Measurements from ENCODE around the gene TTC16.

TTC16 gene

DNA sequence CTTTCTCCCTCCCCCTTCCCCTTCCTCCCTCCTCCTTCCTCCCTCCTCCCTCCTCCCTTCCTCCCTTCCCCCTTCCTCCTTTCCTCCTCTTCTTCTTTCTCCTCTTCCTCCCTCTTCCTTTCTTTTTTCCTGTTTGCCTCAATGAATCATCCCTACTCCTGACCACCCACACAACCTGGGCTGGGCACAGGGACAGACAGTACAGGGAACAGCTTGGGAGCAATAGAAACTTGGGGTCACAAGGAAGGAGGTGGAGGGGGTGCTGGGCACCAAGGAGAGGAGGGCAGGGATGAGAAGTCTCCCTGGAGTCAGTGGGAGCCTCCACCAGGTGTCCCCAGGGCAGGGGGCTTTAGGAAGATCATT, 5.0 kb downstream of the TTC16 start:
- Histone ChIP-seq H3K27me3 (ENCODE audit: control insufficient read depth, insufficient read depth, low read length, poor library complexity, severe bottlenecking) (no peaks in the 10 kb centered on the region), H3K4me1 (ENCODE audit: control insufficient read depth, insufficient read depth, low read length) (peaks cover 7% of the 10 kb centered on the region), H3K27ac (ENCODE audit: insufficient read depth, low read depth, low read length, poor library complexity, severe bottlenecking) (no peak overlapping the region), H3K36me3 (ENCODE audit: control insufficient read depth, insufficient read depth, low read length) (no peaks in the 10 kb centered on the region), H3K9me3 (ENCODE audit: control insufficient read depth, low read length) (no peaks in the 10 kb centered on the region), H3K4me3 (ENCODE audit: insufficient read depth, low read depth, low read length) (no peak overlapping the region)

DNA sequence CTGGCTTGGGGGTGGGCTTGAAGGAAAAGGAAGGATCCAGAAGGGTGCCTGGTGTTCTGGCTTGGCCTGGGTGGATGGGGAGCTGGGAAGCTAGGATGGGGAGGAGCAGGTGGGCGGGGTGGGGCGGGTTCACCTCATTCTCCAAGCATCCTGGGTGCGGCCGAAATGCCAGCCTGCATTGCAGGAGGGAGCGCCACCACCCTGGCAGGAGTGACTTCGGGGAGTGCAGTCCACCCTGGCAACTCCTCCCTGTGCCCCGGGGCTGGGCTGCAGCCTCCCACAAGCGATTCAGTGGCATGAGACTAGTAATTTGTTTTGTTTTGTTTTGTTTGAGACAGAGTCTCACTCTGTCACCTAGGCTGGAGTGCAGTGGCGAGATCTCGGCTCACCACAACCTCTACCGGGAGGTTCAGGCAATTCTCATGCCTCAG, 5.5 kb downstream of the TTC16 start:
- Histone ChIP-seq H3K4me3 (ENCODE audit: insufficient read depth, low read depth, low read length) (no peak overlapping the region), H3K9me3 (ENCODE audit: control insufficient read depth, low read length) (no peaks in the 10 kb centered on the region), H3K36me3 (ENCODE audit: control insufficient read depth, insufficient read depth, low read length) (no peaks in the 10 kb centered on the region), H3K27me3 (ENCODE audit: control insufficient read depth, insufficient read depth, low read length, poor library complexity, severe bottlenecking) (no peaks in the 10 kb centered on the region), H3K4me1 (ENCODE audit: control insufficient read depth, insufficient read depth, low read length) (peaks cover 7% of the 10 kb centered on the region), H3K27ac (ENCODE audit: insufficient read depth, low read depth, low read length, poor library complexity, severe bottlenecking) (no peak overlapping the region)
- WGBS, 2 experiments = 74% methylated on average over 11 of the region's 11 CpGs

DNA sequence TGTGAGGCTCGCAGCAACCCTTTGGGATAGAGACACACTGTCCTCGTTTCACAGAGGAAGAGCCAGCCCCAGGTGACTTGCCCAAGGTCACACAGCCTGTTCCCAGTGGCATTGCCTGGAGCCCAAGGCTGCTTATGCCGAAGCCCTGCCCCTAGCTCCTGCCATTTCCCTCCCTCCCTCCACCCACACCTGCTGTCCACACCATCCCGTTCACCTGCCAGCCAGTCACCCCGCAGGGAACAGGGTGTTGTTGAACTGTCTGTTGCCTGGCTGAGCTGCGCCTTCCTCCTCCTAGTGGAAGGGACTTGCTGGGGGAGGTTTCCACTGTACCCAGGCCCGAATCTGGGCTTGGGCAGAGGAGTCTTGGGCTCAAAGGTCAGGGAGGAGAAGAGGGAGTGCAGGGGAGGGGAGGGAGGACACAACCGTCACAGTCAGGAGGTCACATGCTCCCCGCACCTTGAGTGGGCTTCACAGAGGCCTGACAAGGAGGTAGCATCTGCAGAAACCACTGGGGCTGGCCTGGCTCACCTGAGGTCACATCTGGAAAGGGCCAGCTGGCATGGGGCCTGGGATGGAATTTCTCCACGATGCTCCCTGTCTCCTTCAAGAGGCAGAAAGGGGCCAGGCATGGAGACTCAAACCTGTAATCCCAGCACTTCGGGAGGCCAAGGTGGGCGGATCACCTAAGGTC, 6.3 kb downstream of the TTC16 start:
- peaks cover 7% of the 10 kb centered on the region for H3K4me1 ChIP-seq (ENCODE audit: control insufficient read depth, insufficient read depth, low read length)
- H3K36me3 ChIP-seq (ENCODE audit: control insufficient read depth, insufficient read depth, low read length) = no peaks in the 10 kb centered on the region
- H3K9me3 ChIP-seq (ENCODE audit: control insufficient read depth, low read length) = no peaks in the 10 kb centered on the region
- no peak overlapping the region for H3K4me3 ChIP-seq (ENCODE audit: insufficient read depth, low read depth, low read length)
- H3K27ac ChIP-seq (ENCODE audit: insufficient read depth, low read depth, low read length, poor library complexity, severe bottlenecking) = no peak overlapping the region
- H3K27me3 ChIP-seq (ENCODE audit: control insufficient read depth, insufficient read depth, low read length, poor library complexity, severe bottlenecking) = no peaks in the 10 kb centered on the region
- 84 to 85% methylated on average over 12 of the region's 12 CpGs for WGBS, 2 experiments

DNA sequence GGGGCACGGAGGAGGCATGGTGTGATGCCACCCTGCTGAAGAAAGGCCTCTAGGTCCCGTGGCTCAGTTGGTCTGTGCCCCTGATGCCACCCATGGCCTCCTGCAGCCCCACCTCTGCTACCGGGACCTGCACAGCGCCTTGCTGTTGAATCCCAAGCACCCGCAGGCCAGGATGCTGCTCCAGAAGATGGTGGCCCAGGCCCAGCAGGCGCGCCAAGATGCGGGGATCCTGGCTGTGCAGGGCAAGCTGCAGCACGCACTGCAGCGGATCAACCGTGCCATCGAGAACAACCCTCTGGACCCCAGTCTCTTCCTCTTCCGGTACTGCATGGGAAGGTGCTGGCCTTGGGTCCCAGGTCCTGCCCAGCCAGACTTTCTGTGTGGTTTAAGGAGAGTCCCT, 7.1 kb downstream of the TTC16 start:
- Histone ChIP-seq H3K4me1 (ENCODE audit: control insufficient read depth, insufficient read depth, low read length) (peaks cover 7% of the 10 kb centered on the region), H3K27me3 (ENCODE audit: control insufficient read depth, insufficient read depth, low read length, poor library complexity, severe bottlenecking) (no peaks in the 10 kb centered on the region), H3K36me3 (ENCODE audit: control insufficient read depth, insufficient read depth, low read length) (no peaks in the 10 kb centered on the region), H3K27ac (ENCODE audit: insufficient read depth, low read depth, low read length, poor library complexity, severe bottlenecking) (no peak overlapping the region), H3K9me3 (ENCODE audit: control insufficient read depth, low read length) (no peaks in the 10 kb centered on the region), H3K4me3 (ENCODE audit: insufficient read depth, low read depth, low read length) (no peak overlapping the region)
- 93 to 97% methylated on average over 13 of the region's 13 CpGs for WGBS, 2 experiments

DNA sequence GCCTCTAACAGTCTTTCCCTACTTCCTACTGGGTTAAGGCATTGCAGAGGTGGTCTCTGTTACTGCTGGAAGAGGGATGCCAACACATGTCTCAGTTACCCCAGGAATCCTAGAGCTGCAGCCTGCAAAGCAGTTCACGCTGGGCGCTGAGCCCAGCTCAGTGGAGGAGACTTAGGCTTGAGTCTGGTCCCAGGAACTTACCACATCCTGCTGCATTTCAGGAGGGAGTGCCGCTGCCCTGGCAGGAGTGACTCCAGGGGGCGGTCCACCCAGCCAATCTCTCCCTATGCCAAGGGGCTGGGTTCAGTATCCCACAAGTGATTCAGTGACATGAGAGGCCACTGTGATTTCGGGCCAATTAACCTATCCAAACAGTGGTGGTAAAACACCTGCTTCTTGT, 7.6 kb downstream of the TTC16 start:
- peaks cover 7% of the 10 kb centered on the region for H3K4me1 ChIP-seq (ENCODE audit: control insufficient read depth, insufficient read depth, low read length)
- no peaks in the 10 kb centered on the region for H3K9me3 ChIP-seq (ENCODE audit: control insufficient read depth, low read length)
- WGBS, 2 experiments = 90 to 95% methylated on average over 5 of the region's 5 CpGs
- no peak overlapping the region for H3K27ac ChIP-seq (ENCODE audit: insufficient read depth, low read depth, low read length, poor library complexity, severe bottlenecking)
- no peaks in the 10 kb centered on the region for H3K36me3 ChIP-seq (ENCODE audit: control insufficient read depth, insufficient read depth, low read length)
- H3K4me3 ChIP-seq (ENCODE audit: insufficient read depth, low read depth, low read length) = no peak overlapping the region
- no peaks in the 10 kb centered on the region for H3K27me3 ChIP-seq (ENCODE audit: control insufficient read depth, insufficient read depth, low read length, poor library complexity, severe bottlenecking)

DNA sequence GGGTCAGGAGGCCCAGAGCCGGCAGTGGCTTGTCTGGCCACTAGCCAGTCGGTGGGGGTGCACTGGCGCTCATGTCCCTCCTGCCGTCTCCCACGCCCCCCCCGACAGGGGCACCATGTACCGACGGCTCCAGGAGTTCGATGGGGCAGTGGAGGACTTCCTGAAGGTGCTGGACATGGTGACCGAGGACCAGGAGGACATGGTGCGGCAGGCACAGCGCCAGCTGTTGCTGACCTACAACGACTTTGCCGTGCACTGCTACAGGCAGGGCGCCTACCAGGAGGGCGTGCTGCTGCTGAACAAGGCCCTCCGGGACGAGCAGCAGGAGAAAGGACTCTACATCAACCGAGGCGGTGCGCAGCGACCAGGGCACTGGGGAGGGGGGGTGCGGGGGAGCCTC, 8.1 kb downstream of the TTC16 start:
- no peak overlapping the region for H3K27ac ChIP-seq (ENCODE audit: insufficient read depth, low read depth, low read length, poor library complexity, severe bottlenecking)
- peaks cover 7% of the 10 kb centered on the region for H3K4me1 ChIP-seq (ENCODE audit: control insufficient read depth, insufficient read depth, low read length)
- no peaks in the 10 kb centered on the region for H3K27me3 ChIP-seq (ENCODE audit: control insufficient read depth, insufficient read depth, low read length, poor library complexity, severe bottlenecking)
- 84 to 85% methylated on average over 23 of the region's 23 CpGs for WGBS, 2 experiments
- H3K36me3 ChIP-seq (ENCODE audit: control insufficient read depth, insufficient read depth, low read length) = no peaks in the 10 kb centered on the region
- H3K4me3 ChIP-seq (ENCODE audit: insufficient read depth, low read depth, low read length) = no peak overlapping the region
- no peaks in the 10 kb centered on the region for H3K9me3 ChIP-seq (ENCODE audit: control insufficient read depth, low read length)

DNA sequence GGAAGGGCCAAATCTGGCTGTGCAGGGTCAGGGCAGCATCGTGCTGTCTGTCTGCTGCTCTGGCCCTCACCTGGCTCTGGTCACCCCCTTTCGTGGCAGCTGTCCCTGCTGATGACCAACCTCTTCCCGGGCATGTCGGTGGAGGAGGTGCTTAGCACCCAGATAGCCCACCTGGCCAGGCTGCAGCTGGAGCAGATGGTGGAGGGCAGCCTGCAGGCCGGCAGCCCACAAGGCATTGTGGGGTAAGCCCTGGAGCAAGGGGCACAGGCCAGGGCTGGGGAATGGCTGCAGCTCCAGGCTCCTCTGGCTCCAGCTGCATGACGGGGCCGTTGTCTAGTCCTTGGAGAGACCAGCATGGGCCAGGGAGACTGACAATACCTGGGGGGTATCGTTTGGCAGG, 11.0 kb downstream of the TTC16 start:
- H3K4me3 ChIP-seq (ENCODE audit: insufficient read depth, low read depth, low read length) = no peak overlapping the region

DNA sequence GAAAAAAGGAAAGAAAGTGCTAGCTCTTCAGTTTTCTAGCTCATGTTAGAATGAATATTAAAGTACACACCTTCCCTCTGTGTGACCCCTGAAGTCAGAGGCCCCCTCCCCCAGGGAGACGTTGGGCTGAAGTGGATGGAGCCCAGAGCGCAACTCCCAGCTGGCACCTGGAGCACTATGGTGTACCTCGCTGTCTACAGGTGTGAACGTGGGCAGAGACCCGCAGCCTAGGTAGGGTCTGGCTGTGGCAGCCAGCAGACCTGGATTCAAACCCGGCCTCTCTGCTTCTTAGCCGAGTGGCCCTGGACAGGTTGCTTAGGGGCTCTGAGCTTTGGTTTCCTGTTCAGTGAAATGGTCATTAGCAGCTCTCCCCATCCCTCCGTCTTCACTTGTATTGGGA, 12.9 kb downstream of the TTC16 start:
- H3K9me3 ChIP-seq (ENCODE audit: control insufficient read depth, low read length) = no peaks in the 10 kb centered on the region
- H3K4me3 ChIP-seq (ENCODE audit: insufficient read depth, low read depth, low read length) = no peak overlapping the region
- 92% methylated on average over 7 to 8 of the region's 8 CpGs for WGBS, 2 experiments
- H3K36me3 ChIP-seq (ENCODE audit: control insufficient read depth, insufficient read depth, low read length) = no peaks in the 10 kb centered on the region
- H3K4me1 ChIP-seq (ENCODE audit: control insufficient read depth, insufficient read depth, low read length) = peaks cover 7% of the 10 kb centered on the region
- no peak overlapping the region for H3K27ac ChIP-seq (ENCODE audit: insufficient read depth, low read depth, low read length, poor library complexity, severe bottlenecking)
- no peaks in the 10 kb centered on the region for H3K27me3 ChIP-seq (ENCODE audit: control insufficient read depth, insufficient read depth, low read length, poor library complexity, severe bottlenecking)

More for the DNA sequence above, 11.0 kb downstream of the TTC16 start:
- H3K27ac ChIP-seq (ENCODE audit: insufficient read depth, low read depth, low read length, poor library complexity, severe bottlenecking) = no peak overlapping the region
- H3K9me3 ChIP-seq (ENCODE audit: control insufficient read depth, low read length) = no peaks in the 10 kb centered on the region
- 86% methylated on average over 8 of the region's 8 CpGs for WGBS, 2 experiments
- H3K27me3 ChIP-seq (ENCODE audit: control insufficient read depth, insufficient read depth, low read length, poor library complexity, severe bottlenecking) = no peaks in the 10 kb centered on the region
- no peaks in the 10 kb centered on the region for H3K36me3 ChIP-seq (ENCODE audit: control insufficient read depth, insufficient read depth, low read length)
- peaks cover 7% of the 10 kb centered on the region for H3K4me1 ChIP-seq (ENCODE audit: control insufficient read depth, insufficient read depth, low read length)

DNA sequence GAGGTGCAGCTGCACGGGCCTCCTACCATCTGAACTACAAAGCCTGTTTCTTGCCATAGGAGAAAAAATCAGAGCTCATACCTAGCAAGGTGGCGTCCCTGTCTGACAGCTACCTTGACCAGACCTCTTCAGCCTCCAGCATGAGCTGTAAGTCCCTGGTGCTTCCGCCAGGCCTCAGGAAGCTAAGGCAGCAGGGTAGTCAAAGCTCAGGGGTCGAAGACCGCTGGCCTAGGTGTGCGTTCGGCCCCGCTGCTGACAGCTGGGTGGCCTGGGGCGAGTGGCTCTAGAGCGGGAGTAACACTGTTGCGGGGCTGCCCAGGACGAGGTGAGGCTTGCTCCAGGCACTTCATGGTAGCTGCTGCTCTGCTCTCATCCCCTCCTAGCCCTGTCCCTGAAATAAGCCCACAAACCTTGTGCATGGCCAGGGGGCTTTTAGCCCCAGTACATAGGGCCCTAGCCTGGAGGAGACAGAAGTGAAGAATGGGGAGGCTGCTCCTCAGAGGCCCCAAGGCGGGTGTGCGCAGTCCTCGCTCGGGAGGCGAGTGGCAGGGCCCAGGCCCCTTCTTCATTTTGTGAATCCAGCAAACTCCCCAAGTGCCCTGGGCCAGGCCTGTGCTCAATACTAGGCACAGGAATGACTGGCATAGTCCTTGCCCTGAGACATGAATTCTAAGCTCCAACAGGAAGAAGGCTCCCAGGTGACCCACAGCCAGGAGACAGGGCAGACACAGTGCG, 13.8 kb downstream of the TTC16 start:
- Histone ChIP-seq H3K4me1 (ENCODE audit: control insufficient read depth, insufficient read depth, low read length) (peaks cover 4% of the 10 kb centered on the region), H3K27me3 (ENCODE audit: control insufficient read depth, insufficient read depth, low read length, poor library complexity, severe bottlenecking) (no peaks in the 10 kb centered on the region), H3K4me3 (ENCODE audit: insufficient read depth, low read depth, low read length) (no peak overlapping the region), H3K9me3 (ENCODE audit: control insufficient read depth, low read length) (no peaks in the 10 kb centered on the region), H3K36me3 (ENCODE audit: control insufficient read depth, insufficient read depth, low read length) (no peaks in the 10 kb centered on the region), H3K27ac (ENCODE audit: insufficient read depth, low read depth, low read length, poor library complexity, severe bottlenecking) (no peak overlapping the region)
- 90 to 91% methylated on average over 18 of the region's 18 CpGs for WGBS, 2 experiments

DNA sequence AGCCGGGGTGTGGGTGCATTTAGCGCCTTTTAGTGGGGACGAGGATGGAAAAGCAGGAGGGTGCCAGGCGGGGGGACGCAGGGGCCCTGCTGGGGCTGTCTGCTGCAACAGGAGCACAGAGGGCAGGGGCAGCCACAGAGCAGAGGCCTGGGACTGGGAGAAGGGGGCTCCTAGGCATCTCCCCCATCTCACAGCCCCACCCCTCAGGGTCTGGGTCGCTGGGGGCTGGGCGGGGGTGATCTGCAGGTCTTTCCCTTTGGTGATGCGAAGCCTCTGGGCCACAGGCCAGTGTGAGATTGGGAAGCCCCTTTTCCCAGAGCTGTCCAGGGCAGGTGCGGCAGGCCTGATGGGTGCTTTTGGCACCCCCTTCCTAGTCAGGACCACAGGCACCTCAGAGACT, 14.4 kb downstream of the TTC16 start:
- Histone ChIP-seq H3K4me3 (ENCODE audit: insufficient read depth, low read depth, low read length) (no peak overlapping the region), H3K36me3 (ENCODE audit: control insufficient read depth, insufficient read depth, low read length) (no peaks in the 10 kb centered on the region)
- WGBS, 2 experiments = 88 to 91% methylated on average over 9 of the region's 9 CpGs

More for the DNA sequence above, 14.4 kb downstream of the TTC16 start:
- H3K4me1 ChIP-seq (ENCODE audit: control insufficient read depth, insufficient read depth, low read length) = peaks cover 4% of the 10 kb centered on the region
- no peaks in the 10 kb centered on the region for H3K27me3 ChIP-seq (ENCODE audit: control insufficient read depth, insufficient read depth, low read length, poor library complexity, severe bottlenecking)
- no peaks in the 10 kb centered on the region for H3K9me3 ChIP-seq (ENCODE audit: control insufficient read depth, low read length)
- H3K27ac ChIP-seq (ENCODE audit: insufficient read depth, low read depth, low read length, poor library complexity, severe bottlenecking) = no peak overlapping the region

All from ectodermal cell (in vitro differentiated cells).